ENCODE results near the gene ALDH1L1.
"Not testable (repeated sequence)": the region's sequence is repeated elsewhere in the genome, so short reads cannot be mapped to it uniquely, and the experiment has no call there.

The ALDH1L1 gene

DNA sequence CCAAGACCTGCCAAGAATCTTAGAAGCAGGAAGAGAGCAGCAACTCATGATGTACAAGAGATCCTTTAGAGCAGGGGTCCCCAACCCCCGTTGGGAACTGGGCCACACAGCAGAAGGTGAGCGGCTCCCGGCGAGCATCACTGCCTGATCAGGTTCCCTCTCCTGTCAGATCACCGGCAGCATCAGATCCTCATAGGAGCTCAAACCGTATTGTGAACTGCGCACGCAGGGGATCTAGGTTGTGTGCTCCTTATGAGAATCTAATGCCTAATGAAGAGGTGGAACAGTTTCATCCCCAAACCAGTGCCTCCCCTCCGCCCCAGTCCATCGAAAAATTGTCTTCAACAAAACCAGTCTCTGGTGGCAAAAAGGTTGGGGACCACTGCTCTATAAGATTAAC lies 110.2 kb downstream of the ALDH1L1 start:
- H3K4me3 Mint-ChIP-seq, result no peak overlapping the region
- H3K27ac Mint-ChIP-seq, result no peak overlapping the region
- peaks cover 20% of the 10 kb centered on the region for H3K36me3 Mint-ChIP-seq (ENCODE audit: low read depth)
- ATAC-seq (no peak), DNase-seq (no peak)
- H3K9me3 Mint-ChIP-seq, result peaks cover 6% of the 10 kb centered on the region
- H3K4me1 Mint-ChIP-seq, result no peaks in the 10 kb centered on the region
- no peaks in the 10 kb centered on the region for H3K27me3 Mint-ChIP-seq

DNA sequence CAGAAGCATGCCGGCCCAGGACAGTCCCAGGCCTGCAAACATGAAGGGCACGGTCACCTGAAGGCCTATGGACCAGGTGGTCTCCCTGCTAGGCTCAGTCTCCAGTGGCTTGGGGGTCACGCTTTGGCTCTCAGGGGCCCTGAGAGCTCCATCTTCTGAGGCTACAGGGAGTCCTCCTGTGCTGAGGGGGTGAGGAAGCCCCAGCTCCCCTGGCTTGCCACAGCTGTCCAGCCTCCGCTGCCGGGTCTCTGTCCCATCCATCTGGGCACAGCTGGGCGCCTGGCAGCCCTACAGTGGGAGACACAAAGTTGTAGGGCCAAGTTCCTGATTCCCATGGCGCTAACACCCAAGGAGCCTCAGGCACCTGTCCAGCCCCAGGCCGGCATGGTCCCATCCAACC lies 112.4 kb downstream of the ALDH1L1 start:
- H3K4me1 Mint-ChIP-seq, result peaks cover 7% of the 10 kb centered on the region
- peaks cover 5% of the 10 kb centered on the region for H3K9me3 Mint-ChIP-seq
- H3K4me3 Mint-ChIP-seq, result no peak overlapping the region
- H3K36me3 Mint-ChIP-seq (ENCODE audit: low read depth), result peaks cover 13% of the 10 kb centered on the region
- no peak for DNase-seq
- H3K27me3 Mint-ChIP-seq, result no peaks in the 10 kb centered on the region
- no peak for ATAC-seq
- no peak overlapping the region for H3K27ac Mint-ChIP-seq

DNA sequence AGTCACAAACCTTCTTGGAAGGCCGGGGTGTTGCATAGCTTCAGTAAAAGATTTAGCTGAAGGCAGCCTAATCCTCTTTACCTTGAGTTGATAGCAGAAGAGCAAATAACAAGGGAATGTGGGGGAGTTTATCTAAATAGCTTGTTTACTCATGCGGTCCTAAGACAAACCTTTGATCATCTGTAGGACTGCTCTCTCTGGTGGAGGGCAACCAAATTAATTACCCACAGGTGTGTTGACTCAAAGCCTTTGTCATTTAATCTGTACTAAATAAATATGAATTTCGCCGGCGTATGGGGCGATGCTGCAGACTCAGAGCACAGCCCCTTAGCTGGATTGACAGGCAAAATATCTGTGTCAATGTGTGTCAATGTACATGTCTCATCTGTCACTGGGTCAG lies 113.7 kb downstream of the ALDH1L1 start:
- not testable (repeated sequence) for H3K36me3 Mint-ChIP-seq (ENCODE audit: low read depth); H3K9me3 Mint-ChIP-seq; H3K4me3 Mint-ChIP-seq; H3K27ac Mint-ChIP-seq; ATAC-seq; DNase-seq; H3K4me1 Mint-ChIP-seq; H3K27me3 Mint-ChIP-seq

DNA sequence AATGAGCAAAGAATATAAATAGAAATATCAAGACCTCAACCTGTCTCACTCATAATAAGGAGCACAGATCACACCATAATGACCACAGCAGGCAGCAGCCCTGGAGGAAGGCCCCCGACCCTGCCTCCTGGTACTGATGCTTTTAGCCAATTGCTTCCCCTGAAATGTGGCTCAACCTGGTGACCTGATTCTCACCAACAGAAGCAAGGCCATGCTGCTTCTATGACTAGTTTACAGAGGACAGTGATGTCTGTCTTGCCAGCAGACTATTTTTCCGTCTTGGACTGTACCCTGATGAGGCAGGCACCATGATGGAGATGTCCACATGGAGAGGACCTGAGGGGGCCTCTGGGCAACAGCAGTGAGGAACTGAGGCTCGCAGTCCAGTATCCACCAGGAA lies 114.5 kb downstream of the ALDH1L1 start:
- H3K27me3 Mint-ChIP-seq, result no peaks in the 10 kb centered on the region
- DNase-seq, result no peak
- peaks cover 4% of the 10 kb centered on the region for H3K36me3 Mint-ChIP-seq (ENCODE audit: low read depth)
- H3K27ac Mint-ChIP-seq, result no peak overlapping the region
- H3K4me1 Mint-ChIP-seq, result peaks cover 7% of the 10 kb centered on the region
- no peaks in the 10 kb centered on the region for H3K9me3 Mint-ChIP-seq
- no peak for ATAC-seq
- H3K4me3 Mint-ChIP-seq, result no peak overlapping the region

DNA sequence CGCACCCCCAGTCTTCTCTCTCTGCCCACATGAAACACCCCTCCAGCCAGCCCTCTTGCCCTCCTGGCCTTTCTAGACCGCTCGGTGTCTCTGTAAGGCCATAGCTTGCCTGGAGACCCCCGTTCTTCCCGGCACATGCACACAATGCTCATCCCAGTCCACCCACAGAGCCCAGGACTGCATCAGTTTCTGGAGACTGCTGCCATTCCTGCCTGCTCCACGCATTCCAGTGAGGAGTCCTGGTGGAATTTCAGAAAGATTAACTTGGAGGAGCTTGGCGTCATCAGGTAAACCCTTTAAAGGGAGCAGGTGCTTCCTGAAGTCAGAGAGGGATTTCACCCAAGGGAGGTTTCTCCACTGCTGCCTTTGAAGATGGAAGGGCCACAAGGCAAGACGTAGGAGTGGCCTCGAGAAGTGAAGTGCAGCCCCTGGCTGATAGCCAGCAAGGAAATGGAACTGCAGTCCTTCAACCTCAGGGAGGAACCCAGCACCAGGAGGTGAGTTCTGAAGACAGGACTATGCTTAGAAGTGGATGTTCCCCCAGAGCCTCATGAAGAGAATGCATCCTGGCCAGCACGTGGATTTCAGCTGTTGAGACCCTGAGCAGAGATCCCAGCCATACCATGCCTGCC lies 115.6 kb downstream of the ALDH1L1 start:
- Mint-ChIP-seq H3K4me1 (peaks cover 7% of the 10 kb centered on the region), H3K9me3 (no peaks in the 10 kb centered on the region), H3K27ac (no peak overlapping the region), H3K4me3 (no peak overlapping the region), H3K36me3 (ENCODE audit: low read depth) (peaks cover 4% of the 10 kb centered on the region), H3K27me3 (no peaks in the 10 kb centered on the region)
- DNase-seq, result no peak
- no peak for ATAC-seq

DNA sequence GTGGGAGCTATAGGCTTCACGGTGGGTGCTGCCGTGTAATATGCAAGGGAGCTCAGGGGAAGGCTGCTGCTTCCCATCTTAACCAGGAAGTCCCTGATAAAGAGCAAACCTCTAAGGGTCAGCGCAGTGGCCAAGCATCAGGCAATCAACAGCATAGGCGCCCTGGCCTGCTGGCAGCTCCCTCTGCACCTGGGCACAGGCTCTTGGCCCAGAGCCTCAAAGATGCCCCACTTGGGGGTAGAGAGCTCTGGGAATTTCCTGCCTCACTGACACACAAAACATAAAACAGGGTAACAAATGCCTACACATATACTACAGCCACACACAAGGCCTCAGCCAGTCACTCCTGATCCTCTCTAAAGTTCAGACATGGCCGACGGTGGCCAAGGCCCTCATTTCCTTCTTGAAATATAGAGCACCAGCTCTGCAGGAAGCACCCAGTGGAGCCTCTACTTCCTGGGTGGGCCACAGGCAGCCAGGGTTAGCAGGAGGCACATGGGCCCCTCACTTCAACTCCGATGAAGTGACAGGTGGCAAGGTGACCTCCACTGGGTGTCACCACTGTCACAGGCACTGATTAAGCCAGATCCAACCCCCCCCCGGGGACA lies 116.9 kb downstream of the ALDH1L1 start:
- Mint-ChIP-seq H3K27me3 (no peaks in the 10 kb centered on the region), H3K4me1 (peaks cover 7% of the 10 kb centered on the region), H3K36me3 (ENCODE audit: low read depth) (peaks cover 4% of the 10 kb centered on the region), H3K9me3 (no peaks in the 10 kb centered on the region), H3K27ac (peak overlapping the region; percentile 19), H3K4me3 (no peak overlapping the region)
- ATAC-seq (no peak), DNase-seq (no peak)

DNA sequence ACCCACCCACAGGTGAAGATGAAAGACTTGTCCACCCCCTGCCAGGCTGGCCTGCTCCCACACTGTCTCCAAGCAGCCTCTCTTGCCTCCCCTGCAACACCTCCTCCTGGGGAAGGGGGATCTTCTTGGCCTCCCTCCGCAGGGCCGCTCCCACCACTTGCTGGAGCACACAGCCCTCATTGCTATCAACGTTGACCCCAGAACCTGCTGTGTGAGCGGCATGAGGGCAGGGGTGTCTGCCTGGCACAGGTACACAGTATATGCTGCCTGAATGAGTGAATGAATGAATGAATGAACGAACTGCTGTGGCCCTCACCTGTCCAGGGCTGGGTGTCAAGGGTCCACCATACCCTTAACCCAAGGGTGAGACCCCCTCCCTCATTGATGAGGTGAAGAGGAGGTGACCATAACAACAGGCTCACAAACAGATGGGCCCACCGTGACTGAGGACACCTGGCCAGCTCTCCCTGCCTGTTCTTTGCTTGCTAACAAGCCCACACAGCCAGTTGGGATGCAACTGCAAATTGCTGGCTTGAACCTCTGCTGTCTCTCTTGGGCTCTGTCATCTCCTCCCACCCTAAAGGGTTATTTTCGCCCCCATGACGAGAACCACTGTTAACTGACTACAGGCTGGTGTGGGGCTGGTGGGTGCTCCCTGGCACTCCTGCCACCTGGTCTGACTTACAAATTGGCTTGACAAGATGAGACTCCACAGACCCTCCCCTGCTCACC lies 118.9 kb downstream of the ALDH1L1 start:
- DNase-seq (no peak), ATAC-seq (no peak)
- Mint-ChIP-seq H3K4me3 (no peak overlapping the region), H3K36me3 (ENCODE audit: low read depth) (no peaks in the 10 kb centered on the region), H3K27ac (no peak overlapping the region), H3K4me1 (peaks cover 7% of the 10 kb centered on the region), H3K27me3 (no peaks in the 10 kb centered on the region), H3K9me3 (no peaks in the 10 kb centered on the region)

DNA sequence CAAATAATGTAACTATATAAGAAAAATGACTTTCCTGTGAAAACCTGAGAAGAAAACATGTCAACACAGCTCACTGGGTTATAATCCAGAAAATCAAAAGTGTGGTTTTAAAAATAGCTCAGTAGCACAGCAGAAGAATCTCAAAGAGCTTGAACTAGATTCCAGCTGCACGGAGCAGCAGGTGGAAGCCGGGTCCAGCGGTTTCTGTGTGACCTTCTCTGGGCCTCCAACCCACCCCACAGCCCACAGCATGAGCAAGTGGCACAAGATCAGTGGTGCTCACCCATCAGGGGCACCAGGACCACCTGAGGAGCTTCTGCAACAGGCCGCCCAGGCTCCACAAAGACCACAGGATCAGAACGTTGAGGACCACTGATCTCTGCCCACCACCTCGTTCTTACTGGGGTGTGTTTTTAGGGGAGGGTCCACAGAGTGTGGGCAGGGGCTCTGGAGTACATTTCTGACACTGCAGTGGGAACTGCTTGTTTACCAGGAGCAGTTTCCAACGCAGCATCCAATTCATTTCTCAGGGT lies 119.7 kb downstream of the ALDH1L1 start:
- no peaks in the 10 kb centered on the region for H3K36me3 Mint-ChIP-seq (ENCODE audit: low read depth)
- peaks cover 7% of the 10 kb centered on the region for H3K4me1 Mint-ChIP-seq
- no peaks in the 10 kb centered on the region for H3K27me3 Mint-ChIP-seq
- H3K4me3 Mint-ChIP-seq, result no peak overlapping the region
- H3K27ac Mint-ChIP-seq, result no peak overlapping the region
- no peak for DNase-seq
- ATAC-seq, result no peak
- no peaks in the 10 kb centered on the region for H3K9me3 Mint-ChIP-seq

DNA sequence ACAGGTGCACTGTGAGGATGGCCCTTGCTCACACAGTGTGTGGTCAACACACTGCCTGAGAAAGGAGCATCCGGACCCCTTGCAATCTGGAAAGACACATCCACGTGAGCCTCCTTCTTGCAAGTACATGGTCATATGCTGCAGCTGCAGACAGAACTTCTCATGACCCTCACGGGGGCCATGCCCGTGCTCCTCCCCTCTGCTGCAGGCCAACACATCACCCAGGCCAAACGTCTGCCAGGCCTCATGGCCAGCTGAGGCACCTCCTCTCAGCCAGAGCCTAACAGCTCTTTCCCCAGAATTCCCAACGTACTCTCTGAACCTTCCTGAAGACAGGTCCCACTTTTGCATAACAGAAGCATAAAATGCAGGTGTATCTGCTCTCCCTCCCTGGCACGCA lies 121.7 kb downstream of the ALDH1L1 start:
- H3K36me3 Mint-ChIP-seq (ENCODE audit: low read depth), result no peaks in the 10 kb centered on the region
- H3K9me3 Mint-ChIP-seq, result no peaks in the 10 kb centered on the region
- DNase-seq, result no peak
- no peak overlapping the region for H3K4me3 Mint-ChIP-seq
- peaks cover 9% of the 10 kb centered on the region for H3K4me1 Mint-ChIP-seq
- H3K27ac Mint-ChIP-seq, result no peak overlapping the region
- no peaks in the 10 kb centered on the region for H3K27me3 Mint-ChIP-seq
- ATAC-seq, result no peak

DNA sequence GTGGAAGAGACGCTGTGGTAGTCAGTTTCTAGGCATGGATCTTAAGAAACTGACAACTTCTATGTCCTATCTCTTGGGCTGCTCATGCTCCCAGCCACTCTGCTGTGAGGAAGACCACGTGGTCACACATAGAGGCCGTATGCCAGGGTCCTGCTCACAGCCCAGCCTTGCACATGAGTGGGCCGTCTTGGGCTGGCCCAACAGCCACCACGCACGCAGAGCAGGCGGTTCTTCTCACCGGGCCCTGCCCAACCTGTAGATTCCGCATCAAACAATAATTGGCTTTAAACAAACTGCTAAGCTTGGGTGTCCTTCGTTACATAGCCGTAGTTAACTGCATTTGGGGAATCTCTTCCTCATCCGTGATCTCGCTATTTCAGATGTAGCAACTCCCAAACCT lies 122.5 kb downstream of the ALDH1L1 start:
- DNase-seq (no peak), ATAC-seq (no peak)
- Mint-ChIP-seq H3K36me3 (ENCODE audit: low read depth) (no peaks in the 10 kb centered on the region), H3K4me1 (peaks cover 7% of the 10 kb centered on the region), H3K4me3 (no peak overlapping the region), H3K27me3 (no peaks in the 10 kb centered on the region), H3K9me3 (no peaks in the 10 kb centered on the region), H3K27ac (no peak overlapping the region)

DNA sequence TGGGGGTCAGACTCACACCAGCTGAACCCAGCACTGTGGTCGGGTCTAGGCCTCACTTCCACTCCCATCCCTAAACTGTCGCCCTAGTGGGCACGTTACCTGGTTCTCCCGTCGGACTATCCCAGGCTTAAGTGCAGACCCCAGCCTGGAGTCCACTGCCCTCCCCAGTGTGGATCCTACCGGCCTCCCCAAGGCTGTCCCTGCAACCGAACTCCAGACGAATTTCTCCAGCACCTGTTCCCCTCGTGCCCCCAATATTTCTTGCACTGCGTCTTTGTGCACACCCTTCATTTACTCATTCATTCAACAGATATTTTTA lies 122.9 kb downstream of the ALDH1L1 start:
- Mint-ChIP-seq H3K36me3 (ENCODE audit: low read depth) (no peaks in the 10 kb centered on the region), H3K27ac (no peak overlapping the region), H3K4me3 (no peak overlapping the region), H3K27me3 (no peaks in the 10 kb centered on the region), H3K4me1 (peaks cover 10% of the 10 kb centered on the region), H3K9me3 (no peaks in the 10 kb centered on the region)
- DNase-seq, result no peak
- ATAC-seq, result no peak

DNA sequence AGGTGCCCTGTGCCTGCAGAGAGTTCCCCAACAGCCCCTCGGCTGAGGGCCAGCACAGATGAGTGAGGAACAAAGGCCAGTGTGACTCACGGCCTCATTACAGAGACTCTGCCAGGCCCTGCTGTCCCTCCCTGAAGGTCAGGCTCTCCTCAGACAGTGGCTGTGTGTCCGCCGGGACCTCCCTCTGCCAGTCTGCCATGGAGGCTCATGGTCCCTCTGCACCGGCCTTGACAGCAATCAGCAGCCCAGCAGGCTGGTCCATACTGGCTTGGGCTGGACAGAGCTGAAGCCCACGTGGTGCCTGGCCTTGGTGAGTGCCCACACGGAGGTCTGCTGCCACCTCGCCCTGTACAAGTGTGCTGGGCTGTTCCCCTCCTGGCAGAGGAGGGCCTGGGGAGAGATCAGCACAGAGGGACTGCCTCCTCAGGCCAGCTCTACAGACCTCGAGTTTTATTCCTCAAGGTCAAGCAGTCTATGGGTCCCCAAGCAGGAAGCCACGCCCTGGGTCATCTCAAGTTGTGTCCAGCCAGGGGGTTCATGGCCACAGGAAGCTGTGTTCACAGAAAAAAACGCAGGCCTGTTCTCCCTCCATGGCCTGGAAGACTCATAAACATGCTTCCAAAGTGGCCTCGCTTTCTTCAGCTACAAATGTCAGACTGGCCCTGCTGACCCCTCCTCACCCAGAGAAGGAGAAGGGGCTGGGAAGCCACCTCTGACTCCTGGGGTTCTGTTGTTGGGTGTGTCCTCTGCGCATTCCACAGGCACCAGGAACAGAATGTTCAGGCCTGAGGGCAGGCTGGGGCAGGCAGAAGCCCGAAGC lies 123.5 kb downstream of the ALDH1L1 start:
- Mint-ChIP-seq H3K36me3 (ENCODE audit: low read depth) (no peaks in the 10 kb centered on the region), H3K9me3 (no peaks in the 10 kb centered on the region), H3K4me3 (no peak overlapping the region), H3K27me3 (no peaks in the 10 kb centered on the region), H3K27ac (no peak overlapping the region), H3K4me1 (peaks cover 14% of the 10 kb centered on the region)
- ATAC-seq, result no peak
- no peak for DNase-seq

DNA sequence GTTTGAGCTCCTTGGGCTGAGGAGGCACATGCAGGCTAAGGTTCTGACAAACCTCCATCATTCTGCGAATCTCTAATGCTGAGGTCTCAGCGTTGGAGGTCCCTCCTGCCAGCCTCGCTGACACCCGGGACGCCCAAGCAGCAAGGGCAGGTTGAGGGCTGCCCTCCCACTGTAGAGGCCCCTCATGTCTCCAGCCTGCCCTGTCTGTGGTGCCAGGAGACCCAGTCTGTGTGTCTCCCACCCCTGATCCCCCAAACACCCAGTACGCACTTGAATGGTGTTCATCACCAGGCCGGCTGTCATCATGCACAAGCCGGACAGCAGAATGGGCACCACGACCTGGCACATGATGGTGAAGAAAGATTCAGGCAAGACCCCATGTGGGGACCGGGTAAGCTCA lies 124.3 kb downstream of the ALDH1L1 start:
- no peak overlapping the region for H3K4me3 Mint-ChIP-seq
- no peak for ATAC-seq
- no peaks in the 10 kb centered on the region for H3K27me3 Mint-ChIP-seq
- H3K9me3 Mint-ChIP-seq, result no peaks in the 10 kb centered on the region
- no peak for DNase-seq
- no peaks in the 10 kb centered on the region for H3K36me3 Mint-ChIP-seq (ENCODE audit: low read depth)
- H3K27ac Mint-ChIP-seq, result no peak overlapping the region
- peaks cover 14% of the 10 kb centered on the region for H3K4me1 Mint-ChIP-seq

DNA sequence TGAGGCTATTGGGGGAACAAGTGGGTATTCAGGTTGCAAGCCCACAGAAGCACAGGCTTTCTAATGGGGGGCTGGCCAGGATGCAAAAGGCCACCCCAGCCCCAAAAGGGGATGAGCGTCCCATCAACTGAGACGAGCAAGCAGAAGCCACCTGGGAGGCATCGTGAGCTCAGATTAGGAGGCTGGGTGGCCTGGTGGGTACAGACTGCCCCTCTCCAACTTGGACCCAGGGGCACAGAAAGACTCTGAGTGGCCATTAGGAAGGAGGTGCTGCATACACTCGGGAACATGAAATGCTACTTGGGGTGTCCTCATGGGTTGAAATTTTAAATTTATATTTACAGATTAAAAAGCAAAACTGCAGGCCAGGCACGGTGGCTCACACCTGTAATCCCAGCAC lies 125.5 kb downstream of the ALDH1L1 start:
- no peak overlapping the region for H3K27ac Mint-ChIP-seq
- H3K27me3 Mint-ChIP-seq, result no peaks in the 10 kb centered on the region
- H3K9me3 Mint-ChIP-seq, result no peaks in the 10 kb centered on the region
- H3K4me1 Mint-ChIP-seq, result peaks cover 14% of the 10 kb centered on the region
- H3K4me3 Mint-ChIP-seq, result no peak overlapping the region
- H3K36me3 Mint-ChIP-seq (ENCODE audit: low read depth), result no peaks in the 10 kb centered on the region
- DNase-seq (no peak), ATAC-seq (no peak)
